ENCODE data around the gene ATP11A. TPM values are rescaled to one million over a fixed set of nuclear protein-coding genes. Genes with fewer than 3 reads are reported as not detected.
A peak's percentile ranks its signal among the peaks of the same experiment; 100 is the strongest.

The ATP11A gene
- polyA plus RNA-seq, 12 donors: 16.4 to 38.1 (median 22.5) TPM; not detected in 1

- no peak for DNase-seq
Measured at GRCh38 chr13:112926993-112927392, 237.2 kb downstream of the ATP11A start.

GRCh38 chr13:112928020-112928971, 238.5 kb downstream of the ATP11A start:
- peak; percentile 51 for DNase-seq

GRCh38 chr13:112928972-112929782, 239.3 kb downstream of the ATP11A start:
- peak; percentile 49 for DNase-seq

GRCh38 chr13:112929783-112930055, 239.9 kb downstream of the ATP11A start:
- no peak for DNase-seq

- no peak for DNase-seq
Measured at GRCh38 chr13:112930192-112930591, 240.4 kb downstream of the ATP11A start.

- peak; percentile 70 for DNase-seq
Measured at GRCh38 chr13:112931028-112931934, 241.4 kb downstream of the ATP11A start.

GRCh38 chr13:112932971-112933370, 243.1 kb downstream of the ATP11A start:
- no peak for DNase-seq

GRCh38 chr13:112933649-112934048, 243.8 kb downstream of the ATP11A start:
- DNase-seq: no peak

- DNase-seq: no peak
Measured at GRCh38 chr13:112934078-112934477, 244.2 kb downstream of the ATP11A start.

Other genes starting within 250 kb of the ATP11A start
- gene TUBGCP3, start 101.9 kb upstream of the ATP11A start, polyA plus RNA-seq (ENCODE audit: insufficient read length in 12 of 12): 10 to 100 TPM in 11 of 12 donors, not detected in 1; 15.5 to 26.6 (median 19.2) TPM

Data from muscle of arm (tissue), 12 donors.